Head of caudate nucleus (tissue), 42 donors: Measurements from ENCODE around the gene HSD17B4.

ENCODE experiments used
- DNase-seq, 42 donors: peaks; one replicate each; pipeline versions ENCODE4 v3.0.0 to v3.0.0-alpha.2; 2020 to 2021; ENCODE audit warnings: mixed read lengths in 7 of 42
- intact Hi-C: fragments of 100-400 bp; cut with DNase I; formaldehyde crosslinking; loops from one replicate; pipeline ENCODE4 v1.15.0; 2022

The HSD17B4 gene

DNA sequence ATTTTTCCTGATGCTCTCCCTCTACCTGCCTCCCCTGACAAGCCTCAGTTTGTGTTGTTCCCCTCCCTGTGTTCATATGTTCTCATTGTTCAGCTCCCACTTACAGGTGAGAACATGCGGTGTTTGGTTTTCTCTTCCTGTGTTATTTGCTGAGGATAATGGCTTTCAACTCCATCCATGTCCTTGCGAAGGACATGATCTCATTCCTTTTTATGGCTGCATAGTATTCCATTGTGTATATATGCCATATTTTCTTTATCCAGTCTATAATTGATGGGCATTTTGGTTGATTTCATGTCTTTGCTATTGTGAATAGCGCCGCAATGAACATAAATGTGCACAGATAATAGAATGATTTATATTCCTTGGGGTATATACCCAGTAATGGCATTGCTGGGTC, 99.5 kb downstream of the HSD17B4 start:
- no peak for DNase-seq
- intact Hi-C loops: no loop called here

DNA sequence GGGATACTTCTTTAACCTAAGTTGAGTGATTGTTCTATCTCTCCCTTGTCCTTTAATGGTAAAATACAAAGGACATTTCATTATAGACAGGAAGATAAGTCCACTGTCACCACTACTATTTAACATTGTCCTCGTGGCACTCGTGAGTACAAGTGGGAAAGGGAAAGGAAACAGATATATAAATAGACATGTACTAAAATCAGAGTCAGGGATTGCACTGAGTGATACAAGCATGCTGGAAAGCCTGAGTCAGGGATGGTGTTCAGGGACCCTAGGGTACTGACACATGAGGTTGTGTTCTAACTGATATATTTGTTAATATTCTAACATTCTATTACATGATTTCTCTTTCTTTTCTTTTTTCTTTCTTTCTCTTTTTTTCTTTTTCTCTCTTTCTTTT, 102.3 kb downstream of the HSD17B4 start:
- DNase-seq: no peak
- intact Hi-C loops: no loop called here

DNA sequence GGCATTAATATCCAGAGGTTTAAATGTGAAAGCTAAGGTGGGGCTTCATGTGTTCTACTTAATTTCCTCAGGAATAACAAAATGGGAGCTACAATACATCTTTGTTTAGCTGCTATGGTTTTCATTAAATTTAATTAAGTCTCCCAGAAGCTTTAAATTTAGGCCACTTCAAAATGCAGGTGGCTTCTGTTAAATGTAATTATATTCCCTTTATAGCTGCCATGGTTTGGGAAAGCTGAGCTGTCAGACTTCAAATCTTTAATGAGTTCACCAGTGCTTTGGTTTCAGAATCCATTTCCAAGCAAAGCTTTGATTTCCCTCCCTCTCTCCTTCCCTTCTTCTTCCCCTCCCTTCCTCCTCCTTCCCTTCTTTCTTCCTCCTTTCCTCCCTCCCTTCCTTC, 118.6 kb downstream of the HSD17B4 start:
- intact Hi-C loops: no loop called here
- no peak for DNase-seq

DNA sequence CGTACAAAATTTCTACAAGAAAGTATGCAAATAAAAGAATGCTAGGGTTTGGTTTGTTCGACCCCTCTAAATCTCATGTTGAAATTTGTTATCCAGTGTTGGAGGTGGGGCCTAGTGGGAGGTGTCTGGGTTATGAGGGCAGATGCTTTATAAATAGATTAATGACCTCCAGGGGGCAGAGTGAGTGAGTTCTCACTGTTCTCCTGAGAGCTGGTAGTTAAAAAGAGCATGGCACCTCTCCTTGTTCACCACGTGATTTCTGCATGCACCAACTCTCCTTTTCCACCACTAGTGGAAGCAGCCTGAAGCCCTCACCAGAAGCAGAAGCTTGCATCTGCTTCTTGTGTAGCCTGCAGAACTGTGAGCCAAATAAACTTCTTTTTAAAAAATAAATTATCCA, 126.6 kb downstream of the HSD17B4 start:
- intact Hi-C loops: no loop called here
- no peak for DNase-seq

DNA sequence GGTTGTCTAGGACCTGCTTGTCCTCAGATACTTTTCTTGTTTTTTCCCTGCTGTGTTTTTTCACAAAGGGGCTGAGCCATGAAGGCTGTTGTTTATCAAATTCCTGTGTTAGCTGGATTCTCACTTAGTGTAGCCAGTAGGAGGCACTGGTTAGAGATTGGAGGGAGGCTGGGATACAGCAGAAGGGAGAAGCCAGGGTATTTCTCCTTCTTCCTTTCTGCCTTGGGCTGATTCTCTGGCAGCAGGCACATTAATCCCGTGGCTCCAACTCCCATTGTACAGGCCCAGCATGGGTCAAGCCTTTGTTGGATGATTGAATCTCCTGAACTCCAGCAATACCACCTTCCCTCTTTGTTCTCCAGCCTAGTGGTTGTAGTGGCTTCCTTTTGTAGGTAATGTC, 130.7 kb downstream of the HSD17B4 start:
- intact Hi-C loops: no loop called here
- DNase-seq: no peak

DNA sequence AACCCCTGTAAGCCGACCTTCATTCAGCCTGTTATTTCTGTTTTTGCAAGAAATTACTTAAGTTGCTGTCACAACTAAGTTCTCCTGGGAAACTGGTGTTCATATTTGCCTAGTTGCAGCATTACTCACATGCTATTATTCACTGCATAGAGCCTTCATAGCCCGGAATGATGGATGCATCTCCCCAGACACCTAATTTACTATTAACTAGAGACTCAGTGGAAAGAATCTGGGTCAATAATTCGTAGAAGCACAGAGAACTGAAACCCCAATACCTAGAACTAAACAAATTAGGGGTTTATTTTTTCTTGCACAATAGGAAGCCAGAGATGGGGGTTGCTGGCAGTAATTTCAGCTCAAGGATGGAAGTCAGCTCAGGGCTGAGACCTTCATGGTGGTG, 131.4 kb downstream of the HSD17B4 start:
- DNase-seq: no peak
- intact Hi-C loops: no loop called here
